Stimulated activated CD8-positive, alpha-beta memory T cell treated with anti-CD3 and anti-CD28 coated beads, Interleukin-7, amount 100 ng/mL, for 24 hours (primary cell): ENCODE measurements around the gene C12orf57.

ENCODE experiments used
- DNase-seq: peaks from one replicate; pipeline ENCODE4 v3.0.0-alpha.2; 2020; ENCODE audit warnings: low read depth

Gene C12orf57

DNA sequence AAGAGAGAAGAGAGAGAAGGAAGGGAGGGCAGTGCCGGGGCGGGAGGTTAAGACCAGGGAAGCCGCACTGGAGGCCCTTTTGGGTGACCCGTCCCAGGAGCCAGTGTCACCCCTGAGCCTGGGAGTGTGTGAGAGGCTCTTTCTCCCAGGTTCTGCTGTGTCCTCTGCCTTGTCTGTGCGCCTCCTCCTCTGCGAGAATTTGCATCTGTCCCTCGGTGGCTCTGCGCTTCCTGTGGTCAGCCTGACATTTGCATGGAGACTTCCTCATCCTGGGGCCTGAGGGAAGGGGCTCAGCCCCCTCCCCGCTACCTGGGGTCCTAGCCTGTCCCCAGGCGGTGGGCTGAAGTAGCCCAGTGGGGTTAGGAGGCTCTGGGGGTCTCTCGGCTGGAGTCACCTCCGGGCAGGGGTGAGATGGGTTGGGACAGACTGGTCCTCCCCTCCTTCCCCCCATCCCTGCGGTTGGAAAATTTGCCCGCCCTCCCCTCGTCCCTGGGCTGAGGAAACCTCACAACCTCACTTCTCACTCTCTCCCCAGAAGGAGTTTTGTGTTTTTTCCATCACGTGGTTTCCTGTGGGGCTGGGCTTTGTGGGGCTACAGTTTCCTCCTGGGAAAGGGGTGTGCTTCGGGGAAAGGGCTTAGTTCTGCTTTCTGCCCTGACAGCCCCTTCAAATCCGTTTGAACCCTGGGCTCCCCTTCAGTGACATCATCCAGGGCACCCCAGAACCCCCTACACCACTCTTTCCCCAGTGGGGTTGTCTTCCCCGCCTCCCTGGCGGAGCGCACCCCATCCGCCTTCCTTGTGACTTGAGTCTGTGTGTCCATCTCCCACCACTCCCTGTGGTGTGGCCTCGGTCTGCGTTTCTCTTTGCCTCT lies 9.9 kb downstream of the C12orf57 start:
- DNase-seq, result peak; percentile 76

GRCh38 chr12:6954316-6955107 lies 10.7 kb downstream of the C12orf57 start:
- DNase-seq, result no peak

DNA sequence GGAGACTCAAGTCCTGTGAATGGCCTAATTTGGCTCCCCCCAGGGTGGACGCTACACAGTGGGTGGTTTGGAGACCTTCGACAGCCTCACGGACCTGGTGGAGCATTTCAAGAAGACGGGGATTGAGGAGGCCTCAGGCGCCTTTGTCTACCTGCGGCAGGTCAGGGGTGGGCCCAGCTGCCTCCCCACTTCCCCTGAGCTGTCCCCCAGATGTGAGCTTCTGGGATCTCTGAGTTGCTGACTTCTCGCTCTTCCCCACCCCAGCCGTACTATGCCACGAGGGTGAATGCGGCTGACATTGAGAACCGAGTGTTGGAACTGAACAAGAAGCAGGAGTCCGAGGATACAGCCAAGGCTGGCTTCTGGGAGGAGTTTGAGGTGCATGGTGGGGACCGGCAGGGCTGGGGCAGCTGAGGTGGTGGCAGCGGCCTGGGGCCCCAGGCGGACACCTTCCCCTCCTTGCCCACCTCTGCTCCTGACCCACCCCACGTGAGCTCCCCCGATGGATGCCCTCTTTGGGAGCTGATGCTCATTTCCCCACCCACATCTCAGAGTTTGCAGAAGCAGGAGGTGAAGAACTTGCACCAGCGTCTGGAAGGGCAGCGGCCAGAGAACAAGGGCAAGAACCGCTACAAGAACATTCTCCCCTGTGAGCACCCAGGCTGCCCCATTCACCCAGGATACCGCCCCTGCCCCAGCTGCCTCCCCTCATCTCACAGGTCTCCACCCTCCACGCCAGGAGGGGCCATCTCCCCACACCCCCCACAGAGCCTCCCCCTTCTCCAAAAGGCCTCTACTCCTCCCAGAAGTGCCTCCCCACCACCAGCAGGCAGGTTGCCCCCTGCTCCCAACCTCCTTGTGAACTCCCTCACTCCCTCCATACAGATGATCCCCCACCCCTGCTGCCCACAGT lies 11.5 kb downstream of the C12orf57 start:
- no peak for DNase-seq

GRCh38 chr12:6956021-6956727 lies 12.4 kb downstream of the C12orf57 start:
- DNase-seq, result no peak

- no peak for DNase-seq
Measured at GRCh38 chr12:6957151-6957701, 13.4 kb downstream of the C12orf57 start.

GRCh38 chr12:6957741-6958608 lies 14.2 kb downstream of the C12orf57 start:
- DNase-seq, result no peak

DNA sequence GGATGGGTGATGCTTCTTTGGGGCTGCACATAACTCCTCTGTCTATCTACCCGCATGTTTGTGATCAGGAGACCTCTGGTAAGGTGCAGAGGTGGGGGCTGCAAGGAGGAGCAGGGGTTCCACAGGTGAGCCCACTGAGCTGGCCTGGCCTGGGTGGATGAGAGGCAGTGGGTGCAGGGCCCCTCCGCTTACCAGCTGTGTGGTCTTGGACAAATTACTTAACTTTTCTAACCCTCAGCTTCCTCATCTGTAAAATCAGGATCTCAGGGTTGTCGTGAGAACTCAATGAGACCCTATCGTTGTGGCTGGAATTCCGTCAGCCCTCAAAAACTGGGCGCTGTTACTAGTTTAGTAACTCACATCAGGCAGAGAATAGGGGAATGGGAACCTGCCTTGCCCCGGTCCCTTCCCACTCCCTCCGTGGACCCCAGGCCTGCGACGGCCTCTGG lies 14.8 kb downstream of the C12orf57 start:
- DNase-seq, result no peak

GRCh38 chr12:6959058-6959804 lies 15.4 kb downstream of the C12orf57 start:
- no peak for DNase-seq

DNA sequence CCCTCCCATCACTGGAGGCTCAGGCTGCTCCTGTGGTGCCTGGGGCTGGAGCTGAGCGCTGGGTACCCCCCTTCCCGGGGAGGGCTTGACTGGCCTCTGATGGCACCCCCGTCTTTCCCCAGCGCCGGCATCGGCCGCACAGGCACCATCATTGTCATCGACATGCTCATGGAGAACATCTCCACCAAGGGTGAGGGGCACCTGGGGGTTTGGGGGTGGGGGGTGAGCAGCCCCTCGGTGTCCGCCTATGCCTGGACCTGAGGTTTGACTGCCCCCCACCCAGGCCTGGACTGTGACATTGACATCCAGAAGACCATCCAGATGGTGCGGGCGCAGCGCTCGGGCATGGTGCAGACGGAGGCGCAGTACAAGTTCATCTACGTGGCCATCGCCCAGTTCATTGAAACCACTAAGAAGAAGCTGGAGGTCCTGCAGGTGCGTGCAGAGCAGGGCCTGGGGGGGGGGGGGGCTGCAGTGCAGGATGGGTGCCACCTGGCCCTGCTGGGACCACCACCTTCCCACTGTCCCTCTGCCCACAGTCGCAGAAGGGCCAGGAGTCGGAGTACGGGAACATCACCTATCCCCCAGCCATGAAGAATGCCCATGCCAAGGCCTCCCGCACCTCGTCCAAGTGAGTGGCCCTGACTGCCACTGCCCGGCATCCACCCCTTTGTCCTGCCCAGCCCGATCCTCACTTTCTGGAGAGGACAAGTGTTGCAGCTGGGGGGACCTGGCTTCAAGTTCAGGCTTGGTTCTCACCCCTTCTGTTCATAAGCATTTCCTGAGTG lies 16.2 kb downstream of the C12orf57 start:
- DNase-seq, result no peak

- no peak for DNase-seq
Measured at GRCh38 chr12:6960593-6961277, 16.9 kb downstream of the C12orf57 start.

DNA sequence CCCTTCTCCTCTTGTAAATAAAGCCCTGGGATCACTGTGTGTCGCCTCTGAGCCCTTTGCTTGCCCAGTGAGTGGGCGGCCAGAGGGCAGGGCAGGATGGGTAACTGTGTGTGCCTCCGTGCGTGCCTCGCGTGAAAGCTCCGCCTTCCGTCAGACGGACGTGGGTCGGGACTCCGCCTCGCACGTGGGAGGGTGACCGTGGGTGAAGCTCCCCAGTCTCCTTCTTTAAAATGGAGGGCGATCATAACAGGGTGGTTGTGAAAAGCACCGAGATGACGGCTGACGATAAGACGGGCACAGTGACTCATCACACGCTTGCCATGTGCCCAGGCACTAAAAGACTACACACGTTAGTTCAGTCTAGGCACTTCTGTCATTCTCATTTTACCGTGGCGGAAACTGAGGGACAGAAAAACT lies 17.5 kb downstream of the C12orf57 start:
- DNase-seq, result peak; percentile 83

DNA sequence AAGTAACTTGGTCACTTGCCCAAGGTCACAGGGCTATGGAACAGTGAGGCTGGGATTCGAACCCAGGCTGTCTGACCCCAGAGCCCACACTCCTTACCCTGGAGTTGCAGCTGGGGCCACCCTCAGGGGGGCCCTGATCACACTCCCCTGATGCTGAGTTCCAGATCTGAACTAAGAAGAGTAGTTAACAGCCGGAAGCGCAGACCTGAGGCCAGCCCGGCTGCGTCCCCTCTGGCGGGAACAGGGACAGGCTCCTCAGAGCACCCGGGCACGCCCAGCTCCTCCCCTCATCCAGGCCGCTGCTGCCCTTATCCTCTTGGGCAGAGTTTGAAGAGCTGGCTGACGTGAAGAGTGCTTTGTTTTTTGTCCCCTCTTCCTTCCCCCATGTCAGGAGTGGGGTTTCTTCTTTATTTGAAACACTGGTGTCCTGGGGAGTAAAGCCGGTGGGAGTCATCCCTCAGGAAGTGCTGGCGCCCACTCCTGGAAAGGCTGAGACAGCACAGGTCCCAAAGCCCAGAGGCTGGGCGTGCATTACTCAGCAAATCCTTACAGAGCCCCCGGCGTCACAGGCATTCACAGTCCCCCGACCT lies 18.0 kb downstream of the C12orf57 start:
- DNase-seq, result no peak

DNA sequence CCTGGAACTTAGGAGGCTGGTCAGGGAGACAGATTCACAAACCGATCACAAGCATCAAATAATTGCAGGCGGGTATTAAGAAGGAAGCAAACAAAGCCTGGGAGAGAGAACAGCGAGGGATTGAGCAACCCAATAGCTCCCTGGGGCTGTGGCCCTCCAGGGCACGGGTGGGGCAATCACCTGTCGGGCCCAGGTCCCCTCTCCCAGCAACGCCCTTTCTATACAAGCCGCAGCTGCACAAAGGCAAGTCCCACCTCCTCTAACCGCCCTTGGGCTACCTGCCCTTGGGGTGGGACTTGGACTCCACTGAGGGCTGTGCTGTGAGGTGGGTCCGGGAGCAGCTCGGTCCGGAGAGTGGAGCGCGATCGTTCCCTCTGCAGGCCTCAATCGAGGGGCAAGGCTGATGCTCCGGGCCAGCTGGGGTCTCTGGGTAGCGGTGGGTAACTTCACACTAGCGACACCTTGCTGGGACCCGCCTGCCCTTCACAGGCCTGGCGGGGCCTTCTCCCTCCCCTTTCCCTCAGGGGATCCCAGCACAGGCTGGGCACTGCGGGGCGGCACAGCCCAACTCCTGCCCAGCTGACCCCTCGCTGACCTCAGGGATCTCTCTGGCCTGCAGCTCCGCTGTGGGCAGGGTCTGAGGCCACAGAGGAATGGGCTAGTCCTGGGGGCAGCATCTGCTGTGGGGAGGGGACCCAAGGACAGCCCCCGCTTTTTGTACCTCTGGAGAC lies 18.6 kb downstream of the C12orf57 start:
- DNase-seq, result no peak

DNA sequence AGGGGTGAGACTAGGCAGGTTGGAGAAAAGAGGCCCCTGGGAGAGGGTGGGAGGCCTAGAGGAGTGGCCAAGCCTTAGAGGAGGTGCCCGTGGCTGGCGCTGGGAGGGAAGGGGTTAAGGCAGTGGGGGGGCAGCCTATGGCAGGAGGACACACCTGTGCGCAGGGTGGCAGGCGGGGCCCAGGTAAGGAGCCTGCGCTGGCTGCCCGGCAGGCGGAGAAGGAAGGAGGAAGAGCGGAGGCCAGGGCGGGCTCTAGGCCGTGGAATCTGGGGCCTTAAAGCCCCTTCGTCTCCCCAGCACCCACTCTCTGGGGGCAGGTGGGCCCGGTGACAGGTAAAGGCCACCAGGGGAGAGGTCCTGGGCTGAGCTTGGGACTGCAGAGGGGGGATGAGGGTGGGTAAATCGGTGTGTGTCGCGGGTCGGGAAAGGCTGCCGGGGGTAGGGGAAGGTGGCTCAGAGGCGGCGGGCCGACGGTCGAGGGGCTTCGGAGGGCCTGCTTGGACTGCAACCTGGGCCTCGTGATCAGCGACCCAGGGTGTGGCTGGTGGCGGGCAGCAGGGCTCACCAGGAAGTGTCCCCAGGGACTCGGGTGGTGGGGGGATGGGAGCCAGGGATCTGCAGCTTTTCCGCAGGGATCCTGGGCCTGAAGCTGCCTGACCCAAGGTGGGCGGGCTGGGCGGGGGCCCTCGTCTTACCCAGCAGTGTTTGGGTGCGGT lies 19.4 kb downstream of the C12orf57 start:
- DNase-seq, result no peak

DNA sequence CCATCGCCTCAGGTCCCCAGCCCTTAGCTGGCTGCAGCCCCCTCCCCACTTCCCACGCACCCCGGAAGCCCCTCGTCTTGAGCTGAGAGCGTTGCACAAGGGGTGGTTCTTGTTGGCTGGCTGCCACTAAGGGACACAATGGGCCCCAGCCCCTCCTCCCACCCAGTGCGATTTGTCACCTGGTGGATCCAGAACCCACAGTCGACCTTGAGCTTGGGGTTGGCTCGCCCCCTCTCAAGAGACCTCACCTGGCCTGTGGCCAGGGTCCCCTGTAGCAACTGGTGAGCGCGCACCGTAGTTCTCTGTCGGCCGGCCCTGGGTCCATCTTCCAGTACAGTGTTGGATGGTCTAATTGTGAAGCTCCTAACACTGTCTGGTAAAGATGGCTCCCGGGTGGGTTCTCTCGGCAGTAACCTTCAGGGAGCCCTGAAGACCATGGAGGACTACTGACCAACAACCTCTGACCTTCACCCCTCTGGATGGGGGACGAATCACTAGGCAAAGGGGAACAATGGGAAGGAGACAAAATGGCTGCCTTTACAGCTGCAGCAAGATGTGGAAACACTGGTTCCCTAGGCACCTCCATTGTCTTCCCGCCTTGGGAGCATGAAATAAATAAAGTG lies 20.1 kb downstream of the C12orf57 start:
- no peak for DNase-seq

- DNase-seq, result no peak
Measured at GRCh38 chr12:6964605-6965025, 20.8 kb downstream of the C12orf57 start.
